ENCODE results near the gene NLK. TPM values are rescaled to one million over a fixed set of nuclear protein-coding genes. Genes with fewer than 3 reads are reported as not detected.

NLK gene
- total and polyA plus RNA-seq, 10 of the 15 experiments (the other 5 are each of a cell fraction or from before 2014, with no cell fraction given) = 5.0 to 22.9 (median 15.0) TPM

GRCh38 chr17:28194382-28194781 lies 151.9 kb downstream of the NLK start:
- ChIA-PET CTCF (interaction anchor here (0.6 to 1.1 kb wide), 2 partner anchors 22 to 309 kb away, joined by 3 read pairs; no protein-coding TSS in a partner anchor), POLR2A (no interaction called here), RAD21 (ENCODE audit: unreplicated experiment) (interaction anchor here (0.5 kb wide), 1 partner anchor 12 kb away, joined by 3 read pairs; no protein-coding TSS in a partner anchor), SMC1A (ENCODE audit: uncharacterized antibody, unreplicated experiment) (interaction anchor here (1.1 kb wide), 1 partner anchor 109 kb away, joined by 3 read pairs; no protein-coding TSS in a partner anchor)
- no peak for FAIRE-seq
- H3K9ac ChIP-seq (ENCODE audit: control insufficient read depth, insufficient read depth, low read length) = no peak overlapping the region
- H3K79me2 ChIP-seq (ENCODE audit: control insufficient read depth, insufficient read depth, low read length) = no peaks in the 10 kb centered on the region
- TF ChIP-seq ATF7 (IDR thresholded peaks at IDR 0.05; ENCODE audit: low read depth) = no peak
- no peak for TF ChIP-seq E2F8 (IDR thresholded peaks at IDR 0.05; ENCODE audit: low read depth, partially characterized antibody)
- no peak for TF ChIP-seq ATF2 (IDR thresholded peaks at IDR 0.05; ENCODE audit: low read length)
- TF ChIP-seq NFIC (IDR thresholded peaks at IDR 0.05; ENCODE audit: low read depth, low read length) = no peak
- no peak for TF ChIP-seq RELA (IDR thresholded peaks at IDR 0.05; ENCODE audit: borderline replicate concordance, partially characterized antibody)
- TF ChIP-seq PBX3 (IDR thresholded peaks at IDR 0.05; ENCODE audit: insufficient replicate concordance, low read depth, low read length) = no peak
- no peak for TF ChIP-seq MTA3 (IDR thresholded peaks at IDR 0.05; ENCODE audit: borderline replicate concordance, low read length)
- no peak for TF ChIP-seq SMC3 (IDR thresholded peaks at IDR 0.05; ENCODE audit: borderline replicate concordance, low read length)
- TF ChIP-seq JUNB (IDR thresholded peaks at IDR 0.05) = no peak
- no peak for TF ChIP-seq BACH1 (IDR thresholded peaks at IDR 0.05; ENCODE audit: borderline replicate concordance)
- TF ChIP-seq SPI1 (IDR thresholded peaks at IDR 0.05; ENCODE audit: borderline replicate concordance, insufficient read depth, low read depth, low read length) = no peak
- BruUV-seq (replicated peaks) = no TSS peak
- intact Hi-C loops (cut with micrococcal nuclease; ENCODE audit: unreplicated experiment) (no loop called here), in situ Hi-C loops (cut with MboI) (no loop called here)
- no peak for DNase-seq (ENCODE audit: low read depth, low spot score)
- no peaks in the 10 kb centered on the region for H3K9me3 ChIP-seq (replicated peaks; ENCODE audit: control insufficient read depth, insufficient read depth, low read length)
- H4K20me1 ChIP-seq (ENCODE audit: control insufficient read depth, insufficient read depth) = no peaks in the 10 kb centered on the region
- no peak overlapping the region for H3K27ac ChIP-seq (ENCODE audit: control insufficient read depth, insufficient read depth)
- H3K27me3 ChIP-seq (replicated peaks in 1 of 2; ENCODE audit: control insufficient read depth in 2 of 2, insufficient read depth in 2 of 2, low read length in 1 of 2) = no peaks in the 10 kb centered on the region
- ATAC-seq = no peak
- H3K4me3 ChIP-seq = no peak overlapping the region
- H3K36me3 ChIP-seq (ENCODE audit: control insufficient read depth in 2 of 2, insufficient read depth in 2 of 2, low read length in 1 of 2) = peaks cover 4 to 6% of the 10 kb centered on the region in 2 experiments; a peak in 1 of 4 replicates
- no peak overlapping the region for H2AFZ ChIP-seq (ENCODE audit: control insufficient read depth, low read depth, low read length)
- H3K4me2 ChIP-seq (ENCODE audit: control insufficient read depth, insufficient read depth) = no peak overlapping the region
- no peaks in the 10 kb centered on the region for H3K4me1 ChIP-seq (ENCODE audit: control insufficient read depth, insufficient read depth, low read length)

Data from GM12878 (cell line).